GM21390 (cell line): ENCODE data around the gene TNIP1.

Experiments used
- ATAC-seq: cut with Tn5 transposase; IDR thresholded peaks from one replicate; pipeline ENCODE4 v1.9.1; 2021; ENCODE audit not compliant: unreplicated experiment

The TNIP1 gene

GRCh38 chr5:151041577-151042268 lies 39.1 kb downstream of the TNIP1 start:
- ATAC-seq: no peak

DNA sequence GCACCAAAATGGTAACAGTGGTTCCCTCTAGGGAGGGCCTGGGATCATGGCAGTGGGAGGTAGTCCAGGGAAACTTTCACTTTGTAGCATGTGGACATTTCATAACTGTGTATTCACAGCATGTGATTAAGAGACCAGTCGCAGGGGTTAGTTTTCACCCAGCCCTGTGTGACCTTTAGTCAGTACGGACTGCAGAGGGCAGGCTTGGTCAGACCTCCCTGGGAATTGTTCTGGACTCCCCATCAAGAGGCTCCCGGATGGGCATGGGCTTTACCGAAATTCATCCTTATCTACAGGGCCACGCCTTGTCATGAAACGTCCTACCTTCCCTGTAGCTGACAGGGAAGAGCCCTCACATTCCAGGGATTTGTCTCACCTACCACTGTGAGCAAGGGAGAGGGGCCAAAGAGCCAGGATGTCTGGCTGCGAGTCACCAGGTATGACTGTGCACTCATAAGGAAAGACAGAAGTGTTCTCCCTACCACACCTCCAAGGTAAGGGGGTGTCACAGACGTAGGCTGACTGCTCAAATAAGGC lies 40.6 kb downstream of the TNIP1 start:
- ATAC-seq: no peak

DNA sequence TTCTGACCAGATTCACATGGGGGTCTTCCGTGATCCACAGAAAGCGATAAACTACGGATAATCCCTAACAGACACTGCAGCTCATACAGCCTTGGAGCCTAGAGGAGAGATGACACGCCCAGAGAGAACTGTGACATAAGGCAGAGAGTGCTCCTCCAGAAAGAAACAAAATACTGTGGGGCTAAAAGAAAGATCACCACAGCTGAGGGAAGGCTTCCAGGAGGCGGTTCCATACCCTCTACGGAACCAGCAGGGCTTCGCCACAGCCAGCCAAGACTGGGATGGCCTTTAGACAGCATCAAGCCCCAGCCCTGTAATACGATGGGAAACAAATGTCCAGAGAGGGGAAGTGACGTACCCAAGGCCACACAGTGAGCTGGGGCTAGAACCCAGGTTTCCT lies 41.2 kb downstream of the TNIP1 start:
- no peak for ATAC-seq

- ATAC-seq: no peak
These were observed 42.0 kb downstream of the TNIP1 start for GRCh38 chr5:151038801-151039238.

DNA sequence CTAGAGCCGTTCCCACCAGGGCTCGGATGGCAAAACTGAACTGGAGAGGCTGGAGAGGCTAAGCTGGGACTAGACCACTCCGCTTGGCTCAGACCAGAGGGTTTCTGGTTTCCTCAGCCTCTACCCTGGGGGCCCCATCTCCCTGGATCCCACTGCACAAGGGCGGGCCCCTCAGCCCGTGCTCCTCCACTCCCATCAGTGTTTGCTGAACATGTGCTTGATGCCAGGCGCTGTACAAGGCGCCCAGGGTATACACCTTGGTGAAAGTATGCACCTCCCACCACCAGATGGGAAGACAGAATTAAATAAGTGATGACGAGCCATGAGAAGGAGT lies 42.5 kb downstream of the TNIP1 start:
- ATAC-seq: no peak

GRCh38 chr5:151037561-151038411 lies 43.0 kb downstream of the TNIP1 start:
- no peak for ATAC-seq

GRCh38 chr5:151036556-151036955 lies 44.3 kb downstream of the TNIP1 start:
- ATAC-seq: no peak

DNA sequence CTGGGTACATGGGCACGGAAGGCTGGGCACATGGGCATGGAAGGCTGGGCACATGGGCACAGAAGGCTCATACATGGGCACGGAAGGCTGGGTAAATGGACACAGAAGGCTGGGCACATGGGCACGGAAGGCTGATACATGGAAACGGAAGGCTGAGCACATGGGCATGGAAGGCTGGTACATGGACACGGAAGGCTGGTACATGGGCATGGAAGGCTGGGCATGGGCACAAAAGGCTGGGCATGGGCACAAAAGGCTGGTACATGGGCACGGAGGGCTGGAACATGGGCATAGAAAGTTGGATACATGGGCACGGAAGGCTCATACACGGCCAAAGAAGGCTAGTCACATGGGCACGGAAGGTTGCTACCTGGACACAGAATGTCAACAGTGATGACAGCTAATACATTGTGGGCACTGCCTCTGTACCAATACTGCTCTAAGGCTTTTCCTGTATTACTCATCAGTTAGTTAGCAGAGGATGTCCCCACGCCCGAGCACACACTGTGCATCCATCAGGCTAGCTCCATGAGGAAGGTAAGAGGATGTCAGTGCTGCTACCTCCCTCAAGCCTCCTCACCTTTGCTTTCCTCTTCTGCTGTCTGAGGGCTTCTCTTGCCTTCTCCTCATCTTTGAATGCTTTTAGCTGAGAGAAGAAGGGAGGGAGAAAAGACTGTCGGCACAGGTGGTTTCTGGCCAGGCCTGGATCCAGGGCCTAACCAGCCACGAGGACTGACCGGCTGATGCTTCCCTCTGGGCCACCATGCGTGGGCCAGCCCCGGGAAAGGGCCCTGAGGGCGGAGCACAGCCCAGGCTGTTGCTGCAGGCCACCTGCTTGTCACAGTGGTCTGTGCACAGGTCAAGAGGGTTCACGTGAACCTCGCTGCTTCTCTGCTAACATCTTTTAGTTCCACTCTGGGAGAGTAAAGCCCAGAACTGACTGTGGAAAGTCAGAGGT lies 46.1 kb downstream of the TNIP1 start:
- ATAC-seq: no peak

GRCh38 chr5:151033217-151033934 lies 47.5 kb downstream of the TNIP1 start:
- ATAC-seq: no peak

- ATAC-seq: no peak
These were observed 49.3 kb downstream of the TNIP1 start for GRCh38 chr5:151031554-151031953.

DNA sequence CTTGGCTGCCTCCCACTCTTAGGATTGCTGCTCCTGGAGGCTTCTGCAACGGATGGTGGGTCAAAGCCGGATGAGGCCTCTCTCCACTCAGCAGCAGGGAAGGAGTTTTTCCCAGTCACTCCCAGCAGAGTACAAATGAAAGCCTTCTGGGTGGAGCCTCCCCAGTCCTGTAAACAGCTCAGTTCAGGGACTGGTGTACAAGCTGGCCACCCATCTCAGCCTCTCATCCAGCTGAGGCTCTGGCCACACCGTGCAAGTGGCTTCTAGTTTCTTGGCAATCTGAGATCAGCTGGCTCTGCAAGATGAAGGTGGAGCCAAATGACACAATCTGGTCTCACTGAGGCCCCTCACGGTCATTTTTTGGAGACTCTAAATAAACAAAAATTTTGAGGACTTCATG lies 50.5 kb downstream of the TNIP1 start:
- ATAC-seq: no peak

- ATAC-seq: no peak
These were observed 50.8 kb downstream of the TNIP1 start for GRCh38 chr5:151030056-151030336.

GRCh38 chr5:151029179-151030055 lies 51.4 kb downstream of the TNIP1 start:
- ATAC-seq: no peak

DNA sequence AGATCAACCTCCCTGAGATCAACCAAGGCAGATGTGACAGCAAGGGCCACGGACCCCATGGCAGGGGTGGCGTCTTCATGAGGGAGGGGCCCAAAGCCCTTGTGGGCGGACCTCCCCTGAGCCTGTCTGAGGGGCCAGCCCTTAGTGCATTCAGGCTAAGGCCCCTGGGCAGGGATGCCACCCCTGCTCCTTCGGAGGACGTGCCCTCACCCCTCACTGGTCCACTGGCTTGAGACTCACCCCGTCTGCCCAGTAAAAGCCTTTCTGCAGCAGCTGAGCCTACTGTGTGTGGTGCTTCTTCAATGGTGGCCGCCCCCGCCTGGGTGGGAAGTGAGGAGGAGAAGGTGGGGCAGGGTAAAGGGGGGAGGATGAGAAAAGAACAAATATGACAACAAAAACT lies 52.1 kb downstream of the TNIP1 start:
- ATAC-seq: no peak

DNA sequence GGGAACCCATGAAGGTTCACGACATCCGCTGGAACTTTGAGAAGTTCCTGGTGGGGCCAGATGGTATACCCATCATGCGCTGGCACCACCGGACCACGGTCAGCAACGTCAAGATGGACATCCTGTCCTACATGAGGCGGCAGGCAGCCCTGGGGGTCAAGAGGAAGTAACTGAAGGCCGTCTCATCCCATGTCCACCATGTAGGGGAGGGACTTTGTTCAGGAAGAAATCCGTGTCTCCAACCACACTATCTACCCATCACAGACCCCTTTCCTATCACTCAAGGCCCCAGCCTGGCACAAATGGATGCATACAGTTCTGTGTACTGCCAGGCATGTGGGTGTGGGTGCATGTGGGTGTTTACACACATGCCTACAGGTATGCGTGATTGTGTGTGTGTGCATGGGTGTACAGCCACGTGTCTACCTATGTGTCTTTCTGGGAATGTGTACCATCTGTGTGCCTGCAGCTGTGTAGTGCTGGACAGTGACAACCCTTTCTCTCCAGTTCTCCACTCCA lies 52.8 kb downstream of the TNIP1 start:
- no peak for ATAC-seq

GRCh38 chr5:151026679-151027078 lies 54.2 kb downstream of the TNIP1 start:
- ATAC-seq: no peak

GRCh38 chr5:151026088-151026487 lies 54.7 kb downstream of the TNIP1 start:
- ATAC-seq: no peak

DNA sequence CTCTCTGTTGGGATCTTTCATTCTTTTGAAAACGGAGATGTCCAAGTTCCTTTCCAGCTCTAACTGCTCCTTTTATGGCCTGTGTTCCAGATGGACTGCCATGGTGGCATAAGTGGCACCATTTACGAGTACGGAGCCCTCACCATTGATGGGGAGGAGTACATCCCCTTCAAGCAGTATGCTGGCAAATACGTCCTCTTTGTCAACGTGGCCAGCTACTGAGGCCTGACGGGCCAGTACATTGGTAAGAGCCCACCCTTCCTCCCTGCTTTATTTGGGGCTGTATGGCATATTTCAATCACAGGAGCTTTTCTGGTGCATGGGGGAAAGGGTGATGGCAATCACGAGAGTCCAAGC lies 55.6 kb downstream of the TNIP1 start:
- no peak for ATAC-seq

DNA sequence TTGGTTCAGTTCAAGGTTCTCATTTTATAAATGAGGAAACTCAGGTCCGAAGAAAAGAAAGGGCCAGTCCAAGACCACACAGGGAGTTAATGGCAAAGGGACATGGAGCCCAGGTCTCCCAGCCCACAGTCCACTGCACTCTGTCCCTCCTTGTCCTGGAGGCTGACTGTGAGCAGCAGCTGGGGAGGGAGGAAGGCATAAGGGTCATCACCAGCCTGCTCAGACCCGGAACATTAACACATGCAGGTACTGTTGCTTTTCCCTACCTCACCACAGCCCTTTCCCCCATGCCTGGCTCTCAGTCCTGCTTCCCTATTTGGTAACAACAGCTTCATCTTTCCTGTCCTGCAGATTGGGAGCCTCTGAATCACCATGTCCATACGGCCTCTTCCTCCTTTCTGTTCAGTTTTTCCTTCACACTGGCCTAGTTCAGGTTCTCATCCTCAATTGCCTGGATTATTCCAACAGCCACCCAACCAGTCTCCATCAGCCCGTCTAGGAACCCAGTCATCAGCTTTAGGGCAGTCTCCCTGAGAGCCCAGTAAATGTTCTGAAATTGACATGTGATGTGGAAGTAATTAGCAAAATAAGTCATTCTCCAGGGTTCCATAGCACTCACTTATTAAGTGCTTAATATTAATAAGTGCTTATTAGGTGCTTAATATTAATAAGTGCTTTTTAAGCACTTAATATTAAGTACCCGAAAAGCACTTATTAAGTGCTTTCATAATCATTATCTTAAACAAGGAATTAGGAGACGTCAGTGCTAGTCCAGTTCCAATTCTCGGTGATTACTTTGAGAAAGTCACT lies 56.2 kb downstream of the TNIP1 start:
- no peak for ATAC-seq
